SU-DHL-6 (cell line): ENCODE results near the gene VAV3.

Source experiments
- H2AFZ ChIP-seq: fragments of 200-600 bp; sonication (generic); 2 replicates; pipeline ENCODE4 v1.6.1; 2014; ENCODE audit warnings: low read depth, mild to moderate bottlenecking, moderate library complexity, mixed read lengths, antibody characterized with exemption, low read length; ENCODE audit not compliant: severe bottlenecking
- H3F3A ChIP-seq: fragments of 200-600 bp; shearing (Covaris generic); 2 replicates; pipeline ENCODE4 v1.6.0; 2016; ENCODE audit warnings: antibody characterized with exemption, mild to moderate bottlenecking; ENCODE audit not compliant: insufficient read depth
- H3K27ac ChIP-seq: fragments of 200-600 bp; sonication (generic); 2 replicates; pipeline ENCODE4 v1.5.1; 2016; ENCODE audit warnings: low read depth, mild to moderate bottlenecking, low read length, moderate library complexity, mixed read lengths
- H3K27me3 ChIP-seq: fragments of 200-600 bp; sonication (generic), shearing (Covaris generic); 2 replicates; pipeline ENCODE4 v1.6.0; 2014; ENCODE audit warnings: mild to moderate bottlenecking, low read length
- H3K36me3 ChIP-seq: fragments of 200-600 bp; sonication (generic); 2 replicates; pipeline ENCODE4 v1.6.1; 2014; ENCODE audit warnings: mild to moderate bottlenecking, low read length, mixed read lengths
- H3K4me2 ChIP-seq: fragments of 300-600, 200-600 bp; shearing (Covaris generic), sonication (generic); 2 replicates; pipeline ENCODE4 v1.6.0; 2014; ENCODE audit warnings: low read length, low read depth, mild to moderate bottlenecking; ENCODE audit not compliant: poor library complexity, severe bottlenecking
- H3K4me3 ChIP-seq: fragments of 200-600 bp; sonication (generic); 2 replicates; pipeline ENCODE4 v1.5.1; 2014; ENCODE audit warnings: antibody characterized with exemption, low read length, mild to moderate bottlenecking, mixed read lengths; ENCODE audit not compliant: insufficient read depth, poor library complexity, severe bottlenecking
- H3K79me2 ChIP-seq: fragments of 200-600 bp; sonication (generic); 2 replicates; pipeline ENCODE4 v1.6.1; 2014; ENCODE audit warnings: mild to moderate bottlenecking, low read length, moderate library complexity; ENCODE audit not compliant: insufficient read depth
- H3K9ac ChIP-seq: fragments of 200-600 bp; sonication (generic); 2 replicates; pipeline ENCODE4 v1.7.0; 2014; ENCODE audit warnings: mild to moderate bottlenecking, low read length
- H3K9me2 ChIP-seq: fragments of 200-600 bp; sonication (generic); replicated peaks from 2 replicates; pipeline ENCODE4 v1.6.1; 2014; ENCODE audit warnings: low read length; ENCODE audit not compliant: insufficient read depth
- H3K9me3 ChIP-seq: fragments of 200-600 bp; sonication (generic); 2 replicates; pipeline ENCODE4 v1.6.1; 2014; ENCODE audit warnings: low read length, mixed read lengths; ENCODE audit not compliant: insufficient read depth
- H4K20me1 ChIP-seq: fragments of 200-600 bp; sonication (generic); 2 replicates; pipeline ENCODE4 v1.6.1; 2014; ENCODE audit warnings: low read depth, mild to moderate bottlenecking, antibody characterized with exemption, low read length, moderate library complexity, mixed read lengths
- CTCF ChIP-seq: fragments of 200-600 bp; sonication (generic); IDR thresholded peaks from one replicate; pipeline ENCODE4 v1.5.1; 2017; ENCODE audit warnings: antibody characterized with exemption, mild to moderate bottlenecking, low read length, moderate library complexity; ENCODE audit not compliant: insufficient read depth, poor library complexity, severe bottlenecking
- EZH2phosphoT487 ChIP-seq: fragments of 200-600 bp; sonication (generic), shearing (Covaris generic); conservative IDR thresholded peaks from 2 replicates; pipeline ENCODE4 v1.6.1; 2018; ENCODE audit warnings: mild to moderate bottlenecking, antibody characterized with exemption, low read length, moderate library complexity, mixed read lengths

VAV3 gene

GRCh38 chr1:107535091-107535490 lies 429.9 kb downstream of the VAV3 start:
- Histone ChIP-seq H3K36me3 (no peaks in the 10 kb centered on the region), H3K79me2 (no peaks in the 10 kb centered on the region), H3K9me3 (no peaks in the 10 kb centered on the region), H3K27ac (no peak overlapping the region), H2AFZ (no peak overlapping the region), H3K27me3 (no peaks in the 10 kb centered on the region), H3K9me2 (no peaks in the 10 kb centered on the region), H3K9ac (no peak overlapping the region), H3F3A (no peaks in the 10 kb centered on the region), H3K4me2 (no peak overlapping the region), H4K20me1 (no peaks in the 10 kb centered on the region), H3K4me3 (no peak overlapping the region)
- no peak for TF ChIP-seq CTCF
- TF ChIP-seq EZH2phosphoT487, result no peak

- Histone ChIP-seq H3K4me3 (no peak overlapping the region), H3K4me2 (no peak overlapping the region), H2AFZ (no peak overlapping the region), H4K20me1 (no peaks in the 10 kb centered on the region), H3F3A (no peaks in the 10 kb centered on the region), H3K36me3 (no peaks in the 10 kb centered on the region), H3K9me3 (no peaks in the 10 kb centered on the region), H3K27ac (no peak overlapping the region), H3K9ac (no peak overlapping the region), H3K9me2 (no peaks in the 10 kb centered on the region), H3K27me3 (no peaks in the 10 kb centered on the region), H3K79me2 (no peaks in the 10 kb centered on the region)
- TF ChIP-seq CTCF (no peak), EZH2phosphoT487 (no peak)
These were observed 430.3 kb downstream of the VAV3 start for GRCh38 chr1:107534632-107535031.

GRCh38 chr1:107533436-107533835 lies 431.5 kb downstream of the VAV3 start:
- H3K4me2 ChIP-seq, result no peak overlapping the region
- no peak overlapping the region for H2AFZ ChIP-seq
- no peaks in the 10 kb centered on the region for H3K9me2 ChIP-seq
- no peaks in the 10 kb centered on the region for H4K20me1 ChIP-seq
- no peaks in the 10 kb centered on the region for H3K79me2 ChIP-seq
- no peaks in the 10 kb centered on the region for H3K27me3 ChIP-seq
- no peaks in the 10 kb centered on the region for H3K9me3 ChIP-seq
- no peaks in the 10 kb centered on the region for H3F3A ChIP-seq
- TF ChIP-seq CTCF (no peak), EZH2phosphoT487 (no peak)
- H3K27ac ChIP-seq, result no peak overlapping the region
- H3K4me3 ChIP-seq, result no peak overlapping the region
- no peak overlapping the region for H3K9ac ChIP-seq
- H3K36me3 ChIP-seq, result no peaks in the 10 kb centered on the region
